ENCODE measurements around the gene GASK1A. TPM values are rescaled to one million over a fixed set of nuclear protein-coding genes. Genes with fewer than 3 reads are reported as not detected.

The GASK1A gene
- 1 to 10 TPM in 1 of 2 donors, under 1 TPM in 1; 0.71 to 1.1 TPM for polyA plus RNA-seq

GRCh38 chr3:42979044-42979972 is at the start of gene GASK1A:
Gene GASK1A, plus strand, starts transcription at chr3:42979311. Its CDS starts 332 bp downstream, at chr3:42979643.
- Histone ChIP-seq H3K36me3 (ENCODE audit: control insufficient read depth in 2 of 2, insufficient read depth in 2 of 2, low read length in 1 of 2) (no peaks in the 10 kb centered on the region), H3K4me1 (ENCODE audit: control insufficient read depth in 2 of 2, insufficient read depth in 2 of 2, low read length in 1 of 2) (peaks cover 0 to 2% of the 10 kb centered on the region in 2 donors), H3K4me3 (ENCODE audit: low read depth in 1 of 2, low read length in 2 of 2) (peak within 1 kb of the TSS; percentile 52 to 62), H3K27ac (ENCODE audit: low read depth in 2 of 2, low read length in 1 of 2) (no peak within 1 kb of the TSS), H3K9me3 (ENCODE audit: control insufficient read depth in 2 of 2, insufficient read depth in 1 of 2, low read depth in 1 of 2, low read length in 1 of 2) (peaks cover 0 to under 1% of the 10 kb centered on the region in 2 donors), H3K27me3 (ENCODE audit: control insufficient read depth in 1 of 2, insufficient read depth in 2 of 2, low read length in 2 of 2) (no peaks in the 10 kb centered on the region)
- WGBS, 2 donors: 2 to 3% methylated on average over 75 to 80 of the region's 80 CpGs

- Histone ChIP-seq H3K4me3 (ENCODE audit: low read depth in 1 of 2, low read length in 2 of 2) (no peak overlapping the region), H3K36me3 (ENCODE audit: control insufficient read depth in 2 of 2, insufficient read depth in 2 of 2, low read length in 1 of 2) (no peaks in the 10 kb centered on the region), H3K27ac (ENCODE audit: low read depth in 2 of 2, low read length in 1 of 2) (no peak overlapping the region), H3K27me3 (ENCODE audit: control insufficient read depth in 1 of 2, insufficient read depth in 2 of 2, low read length in 2 of 2) (no peaks in the 10 kb centered on the region), H3K9me3 (ENCODE audit: control insufficient read depth in 2 of 2, insufficient read depth in 1 of 2, low read depth in 1 of 2, low read length in 1 of 2) (no peaks in the 10 kb centered on the region), H3K4me1 (ENCODE audit: control insufficient read depth in 2 of 2, insufficient read depth in 2 of 2, low read length in 1 of 2) (no peaks in the 10 kb centered on the region)
- 89 to 90% methylated on average over 5 of the region's 5 CpGs for WGBS, 2 donors
Observed at GRCh38 chr3:42934111-42934510, 45.0 kb upstream of the GASK1A start.

- 61 to 62% methylated on average over 2 of the region's 2 CpGs for WGBS, 2 donors
- H3K9me3 ChIP-seq (ENCODE audit: control insufficient read depth in 2 of 2, insufficient read depth in 1 of 2, low read depth in 1 of 2, low read length in 1 of 2): no peaks in the 10 kb centered on the region
- no peaks in the 10 kb centered on the region for H3K36me3 ChIP-seq (ENCODE audit: control insufficient read depth in 2 of 2, insufficient read depth in 2 of 2, low read length in 1 of 2)
- no peaks in the 10 kb centered on the region for H3K4me1 ChIP-seq (ENCODE audit: control insufficient read depth in 2 of 2, insufficient read depth in 2 of 2, low read length in 1 of 2)
- H3K27ac ChIP-seq (ENCODE audit: low read depth in 2 of 2, low read length in 1 of 2): no peak overlapping the region
- no peaks in the 10 kb centered on the region for H3K27me3 ChIP-seq (ENCODE audit: control insufficient read depth in 1 of 2, insufficient read depth in 2 of 2, low read length in 2 of 2)
- no peak overlapping the region for H3K4me3 ChIP-seq (ENCODE audit: low read depth in 1 of 2, low read length in 2 of 2)
Observed at GRCh38 chr3:42934910-42935309, 44.2 kb upstream of the GASK1A start.

- Histone ChIP-seq H3K9me3 (ENCODE audit: control insufficient read depth in 2 of 2, insufficient read depth in 1 of 2, low read depth in 1 of 2, low read length in 1 of 2) (no peaks in the 10 kb centered on the region), H3K27ac (ENCODE audit: low read depth in 2 of 2, low read length in 1 of 2) (no peak overlapping the region), H3K4me1 (ENCODE audit: control insufficient read depth in 2 of 2, insufficient read depth in 2 of 2, low read length in 1 of 2) (no peaks in the 10 kb centered on the region), H3K36me3 (ENCODE audit: control insufficient read depth in 2 of 2, insufficient read depth in 2 of 2, low read length in 1 of 2) (no peaks in the 10 kb centered on the region), H3K27me3 (ENCODE audit: control insufficient read depth in 1 of 2, insufficient read depth in 2 of 2, low read length in 2 of 2) (no peaks in the 10 kb centered on the region), H3K4me3 (ENCODE audit: low read depth in 1 of 2, low read length in 2 of 2) (no peak overlapping the region)
- WGBS, 2 donors: 85 to 86% methylated on average over 1 of the region's 1 CpG
Observed at GRCh38 chr3:42935472-42935871, 43.6 kb upstream of the GASK1A start.

- Histone ChIP-seq H3K27me3 (ENCODE audit: control insufficient read depth in 1 of 2, insufficient read depth in 2 of 2, low read length in 2 of 2) (no peaks in the 10 kb centered on the region), H3K9me3 (ENCODE audit: control insufficient read depth in 2 of 2, insufficient read depth in 1 of 2, low read depth in 1 of 2, low read length in 1 of 2) (no peaks in the 10 kb centered on the region), H3K36me3 (ENCODE audit: control insufficient read depth in 2 of 2, insufficient read depth in 2 of 2, low read length in 1 of 2) (no peaks in the 10 kb centered on the region), H3K4me1 (ENCODE audit: control insufficient read depth in 2 of 2, insufficient read depth in 2 of 2, low read length in 1 of 2) (no peaks in the 10 kb centered on the region), H3K27ac (ENCODE audit: low read depth in 2 of 2, low read length in 1 of 2) (no peak overlapping the region), H3K4me3 (ENCODE audit: low read depth in 1 of 2, low read length in 2 of 2) (peak overlapping the region; percentile 12 to 42)
- 62 to 71% methylated on average over 43 of the region's 43 CpGs for WGBS, 2 donors
Observed at GRCh38 chr3:42936157-42936981, 42.7 kb upstream of the GASK1A start.

GRCh38 chr3:42937334-42937733 is 41.8 kb upstream of the GASK1A start:
- no peaks in the 10 kb centered on the region for H3K36me3 ChIP-seq (ENCODE audit: control insufficient read depth in 2 of 2, insufficient read depth in 2 of 2, low read length in 1 of 2)
- WGBS, 2 donors: 76 to 80% methylated on average over 3 of the region's 3 CpGs
- H3K9me3 ChIP-seq (ENCODE audit: control insufficient read depth in 2 of 2, insufficient read depth in 1 of 2, low read depth in 1 of 2, low read length in 1 of 2): no peaks in the 10 kb centered on the region

GRCh38 chr3:42942693-42943092 is 36.4 kb upstream of the GASK1A start:
- Histone ChIP-seq H3K4me3 (ENCODE audit: low read depth in 1 of 2, low read length in 2 of 2) (no peak overlapping the region), H3K27ac (ENCODE audit: low read depth in 2 of 2, low read length in 1 of 2) (no peak overlapping the region), H3K36me3 (ENCODE audit: control insufficient read depth in 2 of 2, insufficient read depth in 2 of 2, low read length in 1 of 2) (no peaks in the 10 kb centered on the region), H3K9me3 (ENCODE audit: control insufficient read depth in 2 of 2, insufficient read depth in 1 of 2, low read depth in 1 of 2, low read length in 1 of 2) (no peaks in the 10 kb centered on the region), H3K4me1 (ENCODE audit: control insufficient read depth in 2 of 2, insufficient read depth in 2 of 2, low read length in 1 of 2) (no peaks in the 10 kb centered on the region), H3K27me3 (ENCODE audit: control insufficient read depth in 1 of 2, insufficient read depth in 2 of 2, low read length in 2 of 2) (no peaks in the 10 kb centered on the region)
- 78 to 85% methylated on average over 1 of the region's 1 CpG for WGBS, 2 donors

More at GRCh38 chr3:42937334-42937733, 41.8 kb upstream of the GASK1A start:
- Histone ChIP-seq H3K4me1 (ENCODE audit: control insufficient read depth in 2 of 2, insufficient read depth in 2 of 2, low read length in 1 of 2) (no peaks in the 10 kb centered on the region), H3K4me3 (ENCODE audit: low read depth in 1 of 2, low read length in 2 of 2) (no peak overlapping the region), H3K27me3 (ENCODE audit: control insufficient read depth in 1 of 2, insufficient read depth in 2 of 2, low read length in 2 of 2) (no peaks in the 10 kb centered on the region), H3K27ac (ENCODE audit: low read depth in 2 of 2, low read length in 1 of 2) (no peak overlapping the region)

- H3K4me1 ChIP-seq (ENCODE audit: control insufficient read depth in 2 of 2, insufficient read depth in 2 of 2, low read length in 1 of 2): no peaks in the 10 kb centered on the region
- H3K4me3 ChIP-seq (ENCODE audit: low read depth in 1 of 2, low read length in 2 of 2): no peak overlapping the region
- 80 to 82% methylated on average over 5 of the region's 5 CpGs for WGBS, 2 donors
Observed at GRCh38 chr3:42946050-42946449, 33.1 kb upstream of the GASK1A start.

GRCh38 chr3:42957573-42957972 is 21.5 kb upstream of the GASK1A start:
- Histone ChIP-seq H3K27me3 (ENCODE audit: control insufficient read depth in 1 of 2, insufficient read depth in 2 of 2, low read length in 2 of 2) (no peaks in the 10 kb centered on the region), H3K36me3 (ENCODE audit: control insufficient read depth in 2 of 2, insufficient read depth in 2 of 2, low read length in 1 of 2) (no peaks in the 10 kb centered on the region), H3K9me3 (ENCODE audit: control insufficient read depth in 2 of 2, insufficient read depth in 1 of 2, low read depth in 1 of 2, low read length in 1 of 2) (no peaks in the 10 kb centered on the region), H3K27ac (ENCODE audit: low read depth in 2 of 2, low read length in 1 of 2) (no peak overlapping the region), H3K4me3 (ENCODE audit: low read depth in 1 of 2, low read length in 2 of 2) (no peak overlapping the region), H3K4me1 (ENCODE audit: control insufficient read depth in 2 of 2, insufficient read depth in 2 of 2, low read length in 1 of 2) (no peaks in the 10 kb centered on the region)
- 73 to 81% methylated on average over 3 of the region's 3 CpGs for WGBS, 2 donors

More at GRCh38 chr3:42946050-42946449, 33.1 kb upstream of the GASK1A start:
- Histone ChIP-seq H3K27me3 (ENCODE audit: control insufficient read depth in 1 of 2, insufficient read depth in 2 of 2, low read length in 2 of 2) (no peaks in the 10 kb centered on the region), H3K27ac (ENCODE audit: low read depth in 2 of 2, low read length in 1 of 2) (no peak overlapping the region), H3K9me3 (ENCODE audit: control insufficient read depth in 2 of 2, insufficient read depth in 1 of 2, low read depth in 1 of 2, low read length in 1 of 2) (no peaks in the 10 kb centered on the region), H3K36me3 (ENCODE audit: control insufficient read depth in 2 of 2, insufficient read depth in 2 of 2, low read length in 1 of 2) (no peaks in the 10 kb centered on the region)
